Tibial artery (tissue), 4 donors: ENCODE measurements around the gene CDKN2A.

ENCODE experiments used
- DNase-seq, 2 donors: peaks; one replicate each; pipeline ENCODE4 v3.0.0-alpha.2; 2019
- H3K27ac ChIP-seq, 2 donors: fragments of 200-600 bp; sonication (generic) in 1 of 2; 1 replicate in 1 of 2; 2 replicates in 1 of 2; pipeline ENCODE4 v1.5.1; 2018 to 2019; ENCODE audit warnings: mild to moderate bottlenecking in 1 of 2
- H3K27me3 ChIP-seq, 2 donors: fragments of 200-600 bp; sonication (generic) in 1 of 2; one replicate each; pipeline versions ENCODE4 v1.5.1 to v1.6.0; 2016 to 2019
- H3K36me3 ChIP-seq, 3 donors: fragments of 200-600 bp; sonication (generic) in 2 of 3; one replicate each; pipeline ENCODE4 v1.5.1; 2016 to 2019; ENCODE audit warnings: mild to moderate bottlenecking in 2 of 3
- H3K4me1 ChIP-seq, 4 donors: fragments of 200-600 bp; sonication (generic) in 2 of 4; 1 replicate in 3 of 4; 2 replicates in 1 of 4; pipeline ENCODE4 v1.5.1; 2016 to 2019
- H3K4me3 ChIP-seq, 2 donors: fragments of 200-600 bp; sonication (generic) in 1 of 2; 1 replicate in 1 of 2; 2 replicates in 1 of 2; pipeline ENCODE4 v1.5.1; 2018 to 2019; ENCODE audit warnings: mild to moderate bottlenecking in 2 of 2
- H3K9me3 ChIP-seq, 3 donors: fragments of 200-600 bp; sonication (generic) in 1 of 3; one replicate each; pipeline ENCODE4 v1.5.1; 2016 to 2019
- intact Hi-C: fragments of 100-400 bp; cut with DNase I; formaldehyde crosslinking; loops from one replicate; pipeline ENCODE4 v1.15.0; 2023; ENCODE audit warnings: low total_unique reads
- TF ChIP-seq, protein P1 (sequence below), 2 experiments: fragments of 200-600 bp in 1 of 2; fragments of 450-650 bp in 1 of 2; IDR thresholded peaks; one replicate each; pipeline ENCODE4 v1.5.1; 2017 to 2019; ENCODE audit warnings: antibody characterized with exemption in 2 of 2, mild to moderate bottlenecking in 1 of 2, moderate library complexity in 1 of 2

CDKN2A gene

DNA sequence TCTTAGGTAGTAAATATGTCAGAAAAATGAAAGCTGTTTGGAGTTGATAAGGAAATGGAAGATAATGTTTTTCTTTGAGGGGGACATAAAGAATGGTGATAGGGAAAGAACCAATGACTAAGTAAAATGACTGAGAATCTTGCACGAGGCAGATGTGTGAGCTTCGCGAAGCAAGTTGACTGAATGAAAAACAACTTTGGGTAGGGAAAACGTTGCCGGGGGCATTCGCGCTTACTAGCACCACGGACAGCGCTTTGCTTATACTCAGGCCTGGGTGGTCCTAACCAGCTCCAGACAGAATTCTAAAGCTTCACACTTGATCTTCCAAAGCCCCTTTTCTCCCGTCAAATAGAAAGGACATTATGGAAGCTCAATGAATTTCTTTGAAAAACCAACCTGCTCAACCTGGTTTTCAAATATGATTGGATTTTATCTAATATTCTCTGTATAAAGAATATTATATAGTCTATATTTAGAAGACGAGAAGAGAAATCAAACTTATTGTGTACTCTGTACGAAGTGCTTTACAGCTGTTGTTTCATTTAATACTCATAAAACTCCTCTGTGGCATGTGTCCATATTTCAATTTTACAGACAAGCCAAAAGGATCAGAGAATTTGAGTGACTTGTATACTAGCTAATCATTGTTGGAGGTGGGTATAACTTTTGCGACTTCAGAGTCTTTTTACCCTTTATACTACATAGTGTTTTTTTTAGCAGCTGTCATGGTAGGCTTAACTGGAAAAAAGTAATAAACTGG is 16.9 kb upstream of the CDKN2A start:
- Histone ChIP-seq H3K27ac (no peak overlapping the region), H3K9me3 (no peaks in the 10 kb centered on the region), H3K4me3 (no peak overlapping the region), H3K36me3 (no peaks in the 10 kb centered on the region), H3K4me1 (peaks cover 0 to 12% (median 3%) of the 10 kb centered on the region in 4 donors), H3K27me3 (peaks cover 0 to 8% of the 10 kb centered on the region in 2 donors)
- TF ChIP-seq, protein P1, sequence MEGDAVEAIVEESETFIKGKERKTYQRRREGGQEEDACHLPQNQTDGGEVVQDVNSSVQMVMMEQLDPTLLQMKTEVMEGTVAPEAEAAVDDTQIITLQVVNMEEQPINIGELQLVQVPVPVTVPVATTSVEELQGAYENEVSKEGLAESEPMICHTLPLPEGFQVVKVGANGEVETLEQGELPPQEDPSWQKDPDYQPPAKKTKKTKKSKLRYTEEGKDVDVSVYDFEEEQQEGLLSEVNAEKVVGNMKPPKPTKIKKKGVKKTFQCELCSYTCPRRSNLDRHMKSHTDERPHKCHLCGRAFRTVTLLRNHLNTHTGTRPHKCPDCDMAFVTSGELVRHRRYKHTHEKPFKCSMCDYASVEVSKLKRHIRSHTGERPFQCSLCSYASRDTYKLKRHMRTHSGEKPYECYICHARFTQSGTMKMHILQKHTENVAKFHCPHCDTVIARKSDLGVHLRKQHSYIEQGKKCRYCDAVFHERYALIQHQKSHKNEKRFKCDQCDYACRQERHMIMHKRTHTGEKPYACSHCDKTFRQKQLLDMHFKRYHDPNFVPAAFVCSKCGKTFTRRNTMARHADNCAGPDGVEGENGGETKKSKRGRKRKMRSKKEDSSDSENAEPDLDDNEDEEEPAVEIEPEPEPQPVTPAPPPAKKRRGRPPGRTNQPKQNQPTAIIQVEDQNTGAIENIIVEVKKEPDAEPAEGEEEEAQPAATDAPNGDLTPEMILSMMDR (IDR thresholded peaks at IDR 0.05) = no peak
- intact Hi-C loops = no loop called here
- DNase-seq = no peak

DNA sequence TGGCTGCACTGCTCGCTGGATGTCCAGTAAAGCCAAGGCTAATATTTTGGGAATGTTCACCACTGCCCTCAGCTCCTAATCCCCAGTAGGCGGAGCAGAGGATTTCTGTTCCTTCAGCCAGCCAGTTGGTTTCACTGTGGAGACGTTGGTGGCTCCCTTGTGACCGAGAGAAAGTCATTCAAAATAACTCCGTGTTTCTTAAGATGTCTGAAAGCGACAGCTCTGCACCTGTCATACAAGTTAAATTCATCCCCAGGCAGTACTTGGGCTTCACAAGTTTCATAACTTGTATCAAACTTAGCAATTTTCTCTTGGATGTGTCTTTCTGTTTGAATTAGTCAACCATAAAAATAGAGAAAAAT is 15.3 kb upstream of the CDKN2A start:
- peaks cover 0 to 3% (median 0%) of the 10 kb centered on the region in 3 donors for H3K36me3 ChIP-seq
- no peaks in the 10 kb centered on the region for H3K9me3 ChIP-seq
- H3K4me1 ChIP-seq = peaks cover 0 to 14% (median 3%) of the 10 kb centered on the region in 4 donors
- H3K27me3 ChIP-seq = peaks cover 0 to 9% of the 10 kb centered on the region in 2 donors
- DNase-seq = no peak
- intact Hi-C loops = loop anchor here (2.0 to 10.0 kb wide), 3 partner anchors 15 to 675 kb away; partner anchors contain the start of genes CDKN2A, CDKN2B-AS1 and KLHL9
- TF ChIP-seq, protein P1 (IDR thresholded peaks at IDR 0.05) = peak; percentile 40 to 48
- peak overlapping the region; percentile 89 to 96 for H3K27ac ChIP-seq
- peak overlapping the region; percentile 88 to 92 for H3K4me3 ChIP-seq

DNA sequence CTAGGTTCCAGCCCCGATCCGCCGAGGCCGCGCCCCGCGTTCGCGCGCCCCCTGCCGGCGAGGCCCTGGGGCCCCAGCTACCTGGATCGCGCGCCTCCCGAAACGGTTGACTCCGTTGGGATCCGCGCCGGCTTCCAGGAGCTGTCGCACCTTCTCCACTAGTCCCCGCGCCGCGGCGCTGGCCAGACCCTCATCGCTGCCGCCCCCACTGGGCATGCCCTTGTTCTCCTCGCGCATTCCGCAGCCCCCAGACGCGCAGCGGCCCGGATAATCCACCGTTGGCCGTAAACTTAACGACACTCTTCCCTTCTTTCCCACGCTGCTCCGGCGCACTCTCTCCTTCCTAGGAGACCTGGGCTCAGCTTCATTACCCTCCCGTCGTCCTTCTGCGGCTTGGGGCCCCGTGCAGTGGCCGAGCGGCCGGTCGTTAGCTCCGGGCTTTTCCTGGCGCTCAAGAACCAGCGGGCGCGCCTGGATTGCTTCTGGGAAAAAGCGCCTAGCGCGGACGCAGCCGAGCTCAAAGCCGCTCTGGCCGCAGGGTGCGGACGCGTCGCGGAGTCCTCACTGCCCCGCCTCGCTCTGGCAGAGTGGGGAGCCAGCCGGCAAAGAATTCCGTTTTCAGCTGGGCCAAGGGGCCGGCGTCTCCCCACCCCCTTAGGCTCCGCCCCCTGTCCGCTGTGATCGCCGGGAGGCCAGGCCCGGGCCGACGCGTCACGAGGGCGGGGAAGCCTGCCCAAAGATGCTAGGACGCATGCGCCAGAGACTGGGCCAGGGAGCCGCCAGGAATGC is 14.7 kb upstream of the CDKN2A start, which contains the start of gene CDKN2B:
Gene CDKN2B (minus strand): TSS at position 589 of the 789 bp plus-strand sequence. CDS start 352 bp downstream, at position 237.
- Histone ChIP-seq H3K27me3 (peaks cover 0 to 9% of the 10 kb centered on the region in 2 donors), H3K36me3 (peaks cover 0 to 3% (median 0%) of the 10 kb centered on the region in 3 donors), H3K4me1 (peaks cover 0 to 14% (median 3%) of the 10 kb centered on the region in 4 donors), H3K4me3 (peak within 1 kb of the TSS; percentile 88 to 92), H3K9me3 (no peaks in the 10 kb centered on the region), H3K27ac (peak within 1 kb of the TSS; percentile 89 to 96)
- intact Hi-C loops = loop anchor here (2.0 to 10.0 kb wide), 3 partner anchors 14 to 674 kb away; partner anchors contain the start of genes CDKN2A, CDKN2B-AS1 and KLHL9
- peak; percentile 91 to 99 for DNase-seq
- TF ChIP-seq, protein P1 (IDR thresholded peaks at IDR 0.05) = peak; percentile 85 to 90

DNA sequence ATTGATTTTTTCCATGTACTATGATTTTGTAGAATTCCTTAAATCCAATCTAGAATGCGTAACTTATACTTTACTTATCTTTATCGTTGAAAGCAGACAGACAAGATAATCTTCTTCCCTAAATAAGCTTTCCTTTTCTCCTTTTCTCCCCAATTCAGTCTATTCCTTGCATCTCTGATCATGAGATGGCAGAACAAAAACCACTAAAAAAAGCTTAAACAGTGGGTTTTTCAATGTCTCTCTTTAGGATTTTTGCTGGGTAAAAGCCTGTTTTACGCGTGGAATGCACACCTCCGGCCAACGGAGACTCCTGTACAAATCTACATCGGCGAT is 14.2 kb upstream of the CDKN2A start:
- H3K27ac ChIP-seq = peak overlapping the region; percentile 89 to 96
- peaks cover 0 to 14% (median 3%) of the 10 kb centered on the region in 4 donors for H3K4me1 ChIP-seq
- H3K4me3 ChIP-seq = peak overlapping the region; percentile 88 to 92
- no peak for DNase-seq
- H3K9me3 ChIP-seq = no peaks in the 10 kb centered on the region
- TF ChIP-seq, protein P1 (IDR thresholded peaks at IDR 0.05) = no peak
- peaks cover 0 to 3% (median 0%) of the 10 kb centered on the region in 3 donors for H3K36me3 ChIP-seq
- H3K27me3 ChIP-seq = peaks cover 0 to 9% of the 10 kb centered on the region in 2 donors
- intact Hi-C loops = loop anchor here (2.0 to 10.0 kb wide), 3 partner anchors 14 to 674 kb away; partner anchors contain the start of genes CDKN2A, CDKN2B-AS1 and KLHL9
